Naive thymus-derived CD4-positive, alpha-beta T cell (primary cell): ENCODE results near the gene LRRC74A. TPM values are rescaled to one million over a fixed set of nuclear protein-coding genes. Genes with fewer than 3 reads are reported as not detected.
"Not testable (repeated sequence)": the region's sequence is repeated elsewhere in the genome, so short reads cannot be mapped to it uniquely, and the experiment has no call there.

Source experiments
- ATAC-seq: fragments of 150-1000 bp; cut with Tn5 transposase; 2 replicates; pipeline ENCODE4 v1.10.0; 2021; ENCODE audit warnings: mild to moderate bottlenecking, moderate library complexity
- CTCF ChIA-PET: fragments of 350-600 bp; sonication (Branson Sonifier 250); formaldehyde crosslinking; loops from one replicate; lab custom pipeline; 2021; ENCODE audit warnings: antibody characterized with exemption; lab: Charles Lee
- POLR2A ChIA-PET: fragments of 350-600 bp; sonication (Branson Sonifier 250); formaldehyde crosslinking; loops from one replicate; lab custom pipeline; 2021; ENCODE audit warnings: antibody characterized with exemption, inconsistent platforms; lab: Charles Lee
- DNase-seq, 9 donors: peaks; one replicate each; pipeline versions ENCODE4 v3.0.0 to v3.0.0-alpha.2; 2020 to 2022; ENCODE audit warnings: mixed read lengths in 1 of 9
- H3K27ac ChIP-seq: one replicate; pipeline ENCODE4 v1.7.0; 2013; ENCODE audit warnings: mild to moderate bottlenecking, low read depth, low read length, moderate library complexity
- H3K27me3 ChIP-seq, 2 donors: one replicate each; pipeline ENCODE4 v1.7.0; 2013; ENCODE audit warnings: low read length in 2 of 2, mild to moderate bottlenecking in 2 of 2, moderate library complexity in 2 of 2; ENCODE audit not compliant: control insufficient read depth in 2 of 2, insufficient read depth in 2 of 2
- H3K36me3 ChIP-seq, 3 experiments: 1 replicate in 2 of 3; 2 replicates in 1 of 3; pipeline ENCODE4 v1.7.0; 2013; ENCODE audit warnings: low read length in 3 of 3, mild to moderate bottlenecking in 3 of 3, moderate library complexity in 1 of 3; ENCODE audit not compliant: insufficient read depth in 3 of 3, control insufficient read depth in 2 of 3
- H3K4me1 ChIP-seq, 2 donors: one replicate each; pipeline ENCODE4 v1.7.0; 2013; ENCODE audit warnings: low read length in 2 of 2, mild to moderate bottlenecking in 2 of 2, moderate library complexity in 1 of 2; ENCODE audit not compliant: control insufficient read depth in 2 of 2, insufficient read depth in 2 of 2
- H3K4me3 ChIP-seq: 2 replicates; pipeline ENCODE4 v1.7.0; 2013; ENCODE audit warnings: mild to moderate bottlenecking, low read length
- H3K9me3 ChIP-seq, 3 experiments: 1 replicate in 2 of 3; 2 replicates in 1 of 3; pipeline ENCODE4 v1.7.0; 2013; ENCODE audit warnings: low read length in 3 of 3; ENCODE audit not compliant: control insufficient read depth in 2 of 3
- H3K27ac Mint-ChIP-seq, 9 donors: one replicate each; pipeline ENCODE4 v1.8.0; 2020 to 2022; ENCODE audit warnings: mixed read lengths in 9 of 9, mild to moderate bottlenecking in 8 of 9, moderate library complexity in 5 of 9, inconsistent platforms in 2 of 9
- H3K27me3 Mint-ChIP-seq, 5 donors: one replicate each; pipeline ENCODE4 v1.8.0; 2021 to 2022; ENCODE audit warnings: mixed read lengths in 5 of 5, mild to moderate bottlenecking in 1 of 5
- H3K36me3 Mint-ChIP-seq, 5 donors: one replicate each; pipeline ENCODE4 v1.8.0; 2020 to 2022; ENCODE audit warnings: mixed read lengths in 5 of 5, mild to moderate bottlenecking in 3 of 5, inconsistent platforms in 1 of 5
- H3K4me1 Mint-ChIP-seq, 7 donors: one replicate each; pipeline ENCODE4 v1.8.0; 2020 to 2022; ENCODE audit warnings: mixed read lengths in 7 of 7, mild to moderate bottlenecking in 3 of 7, inconsistent platforms in 1 of 7
- H3K4me3 Mint-ChIP-seq, 10 donors: one replicate each; pipeline ENCODE4 v1.8.0; 2020 to 2022; ENCODE audit warnings: mild to moderate bottlenecking in 10 of 10, mixed read lengths in 10 of 10, moderate library complexity in 6 of 10, inconsistent platforms in 2 of 10
- H3K9me3 Mint-ChIP-seq, 11 donors: one replicate each; pipeline ENCODE4 v1.8.0; 2020 to 2022; ENCODE audit warnings: mixed read lengths in 11 of 11, mild to moderate bottlenecking in 4 of 11, inconsistent platforms in 1 of 11, moderate library complexity in 1 of 11
- intact Hi-C, 2 donors: fragments of 100-400 bp; cut with micrococcal nuclease; formaldehyde crosslinking; loops; one replicate each; pipeline ENCODE4 v1.15.1; 2023
- polyA plus RNA-seq, 2 donors: library from polyadenylated mRNA; unstranded; fragments of 300-500 nt; fragmentation: Illumina TruSeq; gene quantifications; one replicate each; pipeline ENCODE4 v1.2.3, GENCODE V29; 2021
- total RNA-seq, 6 experiments: library from RNA in 5 of 6; stranded (reverse) in 5 of 6; gene quantifications; 1 replicate in 5 of 6; 2 replicates in 1 of 6; pipeline ENCODE4 v1.2.3 and lab custom pipeline; 2021 to 2026

Gene LRRC74A
- total and polyA plus RNA-seq, 7 experiments from 2014 or later, result not detected

GRCh38 chr14:76908834-76909233 is 82.6 kb downstream of the LRRC74A start:
- Mint-ChIP-seq H3K36me3 (peaks cover 0 to 11% (median 0%) of the 10 kb centered on the region in 5 donors), H3K27me3 (no peaks in the 10 kb centered on the region), H3K27ac (peak overlapping the region; percentile 13 to 97 (median 93)), H3K9me3 (peaks cover 0 to 7% (median 0%) of the 10 kb centered on the region in 11 donors), H3K4me3 (peak overlapping the region in 9 of 10 donors; percentile 37 to 78 (median 60)), H3K4me1 (peaks cover 20 to 50% (median 32%) of the 10 kb centered on the region in 7 donors)
- CTCF ChIA-PET, result interaction anchor here (0.7 to 7.1 kb wide), 6 partner anchors 32 to 1740 kb away, joined by 3 to 98 read pairs (median 4); no protein-coding TSS in a partner anchor
- H3K9me3 ChIP-seq, result no peaks in the 10 kb centered on the region
- H3K27me3 ChIP-seq, result no peaks in the 10 kb centered on the region
- POLR2A ChIA-PET, result interaction anchor here (1.0 kb wide), 1 partner anchor 21 kb away, joined by 3 read pairs; no protein-coding TSS in a partner anchor
- H3K27ac ChIP-seq, result no peak overlapping the region
- H3K4me3 ChIP-seq, result no peak overlapping the region
- peaks cover 18 to 31% of the 10 kb centered on the region in 2 donors for H3K4me1 ChIP-seq
- intact Hi-C loops, result loop anchor here in 1 of 2 donors (5.0 kb wide), 1 partner anchor 97 kb away; the partner anchor contains the start of gene ANGEL1
- DNase-seq, result peak in 7 of 9 donors; percentile 46 to 72 (median 65)
- no peaks in the 10 kb centered on the region for H3K36me3 ChIP-seq
- peak; percentile 84 for ATAC-seq

- ChIA-PET POLR2A (interaction anchor here (2.1 kb wide), 1 partner anchor 53 kb away, joined by 5 read pairs; no protein-coding TSS in a partner anchor), CTCF (interaction anchor here (0.9 to 7.1 kb wide), 5 partner anchors 31 to 145 kb away, joined by 3 to 98 read pairs (median 5); no protein-coding TSS in a partner anchor)
- peaks cover 0 to 11% (median 0%) of the 10 kb centered on the region in 5 donors for H3K36me3 Mint-ChIP-seq
- intact Hi-C loops, result loop anchor here in 1 of 2 donors (5.0 kb wide), 1 partner anchor 97 kb away; the partner anchor contains the start of gene ANGEL1
- DNase-seq (no peak), ATAC-seq (no peak)
- H3K4me1 Mint-ChIP-seq, result peaks cover 17 to 50% (median 28%) of the 10 kb centered on the region in 7 donors
- H3K27me3 Mint-ChIP-seq, result no peaks in the 10 kb centered on the region
- no peak overlapping the region for H3K27ac ChIP-seq
- no peak overlapping the region for H3K4me3 ChIP-seq
- no peaks in the 10 kb centered on the region for H3K36me3 ChIP-seq
- peak overlapping the region in 8 of 10 donors; percentile 37 to 78 (median 64) for H3K4me3 Mint-ChIP-seq
- peak overlapping the region; percentile 13 to 97 (median 93) for H3K27ac Mint-ChIP-seq
- H3K9me3 Mint-ChIP-seq, result peaks cover 0 to 7% (median 0%) of the 10 kb centered on the region in 11 donors
- no peaks in the 10 kb centered on the region for H3K9me3 ChIP-seq
- peaks cover 18 to 31% of the 10 kb centered on the region in 2 donors for H3K4me1 ChIP-seq
- H3K27me3 ChIP-seq, result no peaks in the 10 kb centered on the region
Observed at GRCh38 chr14:76909266-76909665, 83.1 kb downstream of the LRRC74A start.

- no peak for DNase-seq
- peaks cover 0 to 7% (median 0%) of the 10 kb centered on the region in 11 donors for H3K9me3 Mint-ChIP-seq
- intact Hi-C loops, result no loop called here
- H3K27me3 ChIP-seq, result no peaks in the 10 kb centered on the region
- POLR2A ChIA-PET, result interaction anchor here (0.9 to 2.1 kb wide), 3 partner anchors 51 to 298 kb away, joined by 3 to 5 read pairs (median 5); no protein-coding TSS in a partner anchor
- no peak overlapping the region for H3K4me3 ChIP-seq
- no peak overlapping the region for H3K4me3 Mint-ChIP-seq
- peaks cover 7 to 22% of the 10 kb centered on the region in 2 donors for H3K4me1 ChIP-seq
- no peak for ATAC-seq
- peak overlapping the region in 2 of 9 donors; percentile 32 to 58 for H3K27ac Mint-ChIP-seq
- H3K9me3 ChIP-seq, result no peaks in the 10 kb centered on the region
- no peaks in the 10 kb centered on the region for H3K36me3 ChIP-seq
- no peaks in the 10 kb centered on the region for H3K27me3 Mint-ChIP-seq
- CTCF ChIA-PET, result interaction anchor here (0.9 to 7.1 kb wide), 6 partner anchors 35 to 175 kb away, joined by 4 to 98 read pairs (median 20); no protein-coding TSS in a partner anchor
- H3K27ac ChIP-seq, result no peak overlapping the region
- H3K4me1 Mint-ChIP-seq, result peaks cover 7 to 52% (median 20%) of the 10 kb centered on the region in 7 donors
- H3K36me3 Mint-ChIP-seq, result peaks cover 0 to 11% (median 0%) of the 10 kb centered on the region in 5 donors
Observed at GRCh38 chr14:76910371-76910890, 84.2 kb downstream of the LRRC74A start.

- H3K27ac Mint-ChIP-seq, result peak overlapping the region in 4 of 9 donors; percentile 36 to 59 (median 46)
- Histone ChIP-seq H3K4me1 (peaks cover 7 to 16% of the 10 kb centered on the region in 2 donors), H3K36me3 (no peaks in the 10 kb centered on the region), H3K27ac (no peak overlapping the region), H3K4me3 (no peak overlapping the region), H3K9me3 (no peaks in the 10 kb centered on the region), H3K27me3 (no peaks in the 10 kb centered on the region)
- ChIA-PET POLR2A (interaction anchor here (1.9 to 2.9 kb wide), 3 partner anchors 50 to 142 kb away, joined by 5 to 19 read pairs (median 5); partner anchors contain the start of gene IRF2BPL), CTCF (interaction anchor here (0.7 to 7.1 kb wide), 6 partner anchors 14 to 158 kb away, joined by 3 to 98 read pairs (median 20); no protein-coding TSS in a partner anchor)
- H3K36me3 Mint-ChIP-seq, result peaks cover 0 to 11% (median 0%) of the 10 kb centered on the region in 5 donors
- ATAC-seq (no peak), DNase-seq (no peak)
- intact Hi-C loops, result no loop called here
- no peak overlapping the region for H3K4me3 Mint-ChIP-seq
- peaks cover 0 to 7% (median 0%) of the 10 kb centered on the region in 11 donors for H3K9me3 Mint-ChIP-seq
- peaks cover 7 to 53% (median 20%) of the 10 kb centered on the region in 7 donors for H3K4me1 Mint-ChIP-seq
- peaks cover 0 to 1% (median 0%) of the 10 kb centered on the region in 5 donors for H3K27me3 Mint-ChIP-seq
Observed at GRCh38 chr14:76911473-76911872, 85.3 kb downstream of the LRRC74A start.

- H3K4me3 Mint-ChIP-seq, intact Hi-C loops: not testable (repeated sequence)
Observed at GRCh38 chr14:76914533-76915081, 88.4 kb downstream of the LRRC74A start.

More at GRCh38 chr14:76914533-76915081, 88.4 kb downstream of the LRRC74A start:
- not testable (repeated sequence) for H3K9me3 ChIP-seq, H3K27me3 Mint-ChIP-seq, H3K27me3 ChIP-seq, DNase-seq, H3K36me3 ChIP-seq, H3K9me3 Mint-ChIP-seq, H3K27ac ChIP-seq, H3K4me3 ChIP-seq, ATAC-seq, H3K36me3 Mint-ChIP-seq
- peaks cover 0 to 12% of the 10 kb centered on the region in 2 donors for H3K4me1 ChIP-seq
- Mint-ChIP-seq H3K4me1 (peaks cover 3 to 57% (median 24%) of the 10 kb centered on the region in 7 donors), H3K27ac (peak overlapping the region in 2 of 9 donors; percentile 49 to 51)
- ChIA-PET CTCF (interaction anchor here (0.6 to 7.1 kb wide), 18 partner anchors 16 to 178 kb away, joined by 3 to 98 read pairs (median 11); partner anchors contain the start of gene IRF2BPL), POLR2A (interaction anchor here (0.8 to 3.3 kb wide), 6 partner anchors 15 to 138 kb away, joined by 3 to 19 read pairs (median 6); partner anchors contain the start of gene IRF2BPL)
